HG02970 (cell line): Measurements from ENCODE around the gene PCF11.
"Not testable (repeated sequence)": the region's sequence is repeated elsewhere in the genome, so short reads cannot be mapped to it uniquely, and the experiment has no call there.

Experiments used
- ATAC-seq: cut with Tn5 transposase; IDR thresholded peaks from one replicate; pipeline ENCODE4 v1.9.1; 2021; ENCODE audit warnings: mild to moderate bottlenecking, moderate library complexity, moderate number of reproducible peaks; ENCODE audit not compliant: unreplicated experiment, low FRiP score

PCF11 gene

GRCh38 chr11:83191986-83192385, 35.1 kb downstream of the PCF11 start:
- no peak for ATAC-seq

GRCh38 chr11:83192606-83193245, 35.8 kb downstream of the PCF11 start:
- ATAC-seq, result no peak

- ATAC-seq, result peak; percentile 89
Measured at GRCh38 chr11:83193315-83194280, 36.7 kb downstream of the PCF11 start, which contains the start of gene ANKRD42. Gene ANKRD42, plus strand, starts transcription at chr11:83193712. Its CDS starts 959 bp downstream, at chr11:83194671.

- peak; percentile 38 for ATAC-seq
Measured at GRCh38 chr11:83194281-83195142, 37.6 kb downstream of the PCF11 start.

GRCh38 chr11:83195143-83195466, 38.2 kb downstream of the PCF11 start:
- ATAC-seq, result no peak

- no peak for ATAC-seq
Measured at GRCh38 chr11:83195649-83196048, 38.7 kb downstream of the PCF11 start.

GRCh38 chr11:83200035-83200434, 43.1 kb downstream of the PCF11 start:
- ATAC-seq, result no peak

- no peak for ATAC-seq
Measured at GRCh38 chr11:83205608-83206185, 48.8 kb downstream of the PCF11 start.

GRCh38 chr11:83206221-83206620, 49.3 kb downstream of the PCF11 start:
- no peak for ATAC-seq

- ATAC-seq, result not testable (repeated sequence)
Measured at GRCh38 chr11:83206771-83207382, 49.9 kb downstream of the PCF11 start.

GRCh38 chr11:83219095-83219494, 62.2 kb downstream of the PCF11 start:
- ATAC-seq, result no peak

- no peak for ATAC-seq
Measured at GRCh38 chr11:83220260-83220659, 63.3 kb downstream of the PCF11 start.

- no peak for ATAC-seq
Measured at GRCh38 chr11:83221694-83222093, 64.8 kb downstream of the PCF11 start.

- ATAC-seq, result no peak
Measured at GRCh38 chr11:83222499-83222898, 65.6 kb downstream of the PCF11 start.

GRCh38 chr11:83223457-83223856, 66.5 kb downstream of the PCF11 start:
- no peak for ATAC-seq

- no peak for ATAC-seq
Measured at GRCh38 chr11:83235825-83236224, 78.9 kb downstream of the PCF11 start.
